MM.1S (cell line): Measurements from ENCODE around the gene LITAF.
"Not testable (repeated sequence)": the region's sequence is repeated elsewhere in the genome, so short reads cannot be mapped to it uniquely, and the experiment has no call there.

Source experiments
- DNase-seq: peaks from one replicate; pipeline ENCODE4 v3.0.0-alpha.2; 2015
- H2AFZ ChIP-seq: fragments of 300-600 bp; sonication (generic); 2 replicates; pipeline ENCODE4 v1.6.0; 2016; ENCODE audit warnings: antibody characterized with exemption, low read length
- H3F3A ChIP-seq: fragments of 300-600 bp; sonication (generic); 2 replicates; pipeline ENCODE4 v1.6.1; 2016; ENCODE audit warnings: mild to moderate bottlenecking, antibody characterized with exemption, low read length, moderate library complexity, mixed read lengths; ENCODE audit not compliant: insufficient read depth
- H3K27ac ChIP-seq: fragments of 300-600 bp; sonication (generic); 2 replicates; pipeline ENCODE4 v1.5.1; 2016; ENCODE audit warnings: mild to moderate bottlenecking, low read length
- H3K27me3 ChIP-seq: fragments of 300-600 bp; sonication (generic); replicated peaks from 2 replicates; pipeline ENCODE4 v1.6.0; 2016; ENCODE audit warnings: low read length; ENCODE audit not compliant: insufficient read depth
- H3K36me3 ChIP-seq: fragments of 300-600 bp; sonication (generic); replicated peaks from 2 replicates; pipeline ENCODE4 v1.6.1; 2016; ENCODE audit warnings: mild to moderate bottlenecking, low read length, mixed read lengths; ENCODE audit not compliant: insufficient read depth
- H3K4me1 ChIP-seq: fragments of 300-600 bp; sonication (generic); 2 replicates; pipeline ENCODE4 v1.6.1; 2016; ENCODE audit warnings: low read length, mixed read lengths
- H3K4me2 ChIP-seq: fragments of 300-600 bp; sonication (generic); 2 replicates; pipeline ENCODE4 v1.6.0; 2016; ENCODE audit warnings: low read depth, low read length
- H3K4me3 ChIP-seq: fragments of 300-600 bp; sonication (generic); 2 replicates; pipeline ENCODE4 v1.5.1; 2016; ENCODE audit warnings: low read length, mixed read lengths
- H3K79me2 ChIP-seq: fragments of 300-600 bp; sonication (generic); 2 replicates; pipeline ENCODE4 v1.6.1; 2016; ENCODE audit warnings: mixed run types, low read length, mixed read lengths
- H3K9ac ChIP-seq: fragments of 300-600 bp; sonication (generic); 2 replicates; pipeline ENCODE4 v1.6.1; 2016; ENCODE audit warnings: low read length, mixed read lengths
- H3K9me2 ChIP-seq: fragments of 300-600 bp; sonication (generic); replicated peaks from 2 replicates; pipeline ENCODE4 v1.6.1; 2016; ENCODE audit warnings: mild to moderate bottlenecking, low read length, mixed read lengths; ENCODE audit not compliant: insufficient read depth
- H3K9me3 ChIP-seq: fragments of 300-600 bp; sonication (generic); replicated peaks from 2 replicates; pipeline ENCODE4 v1.6.1; 2016; ENCODE audit warnings: mild to moderate bottlenecking, low read length, mixed read lengths; ENCODE audit not compliant: insufficient read depth
- H4K20me1 ChIP-seq: fragments of 300-600 bp; sonication (generic); 2 replicates; pipeline ENCODE4 v1.6.1; 2016; ENCODE audit warnings: mild to moderate bottlenecking, low read length, moderate library complexity, mixed read lengths; ENCODE audit not compliant: insufficient read depth
- EZH2 ChIP-seq: fragments of 300-600 bp; sonication (generic); optimal IDR thresholded peaks from 2 replicates; pipeline ENCODE3; 2017; ENCODE audit warnings: low read depth, mild to moderate bottlenecking, antibody characterized with exemption, low read length, mixed read lengths
- EZH2phosphoT487 ChIP-seq: fragments of 300-600 bp; sonication (generic); IDR thresholded peaks from 2 replicates; pipeline ENCODE4 v1.6.1; 2018; ENCODE audit warnings: antibody characterized with exemption, low read length
- TF ChIP-seq, protein P1 (sequence below): fragments of 300-600 bp; sonication (generic); IDR thresholded peaks from 2 replicates; pipeline ENCODE4 v1.5.1; 2016; ENCODE audit warnings: antibody characterized with exemption, low read length, mixed read lengths

Gene LITAF

DNA sequence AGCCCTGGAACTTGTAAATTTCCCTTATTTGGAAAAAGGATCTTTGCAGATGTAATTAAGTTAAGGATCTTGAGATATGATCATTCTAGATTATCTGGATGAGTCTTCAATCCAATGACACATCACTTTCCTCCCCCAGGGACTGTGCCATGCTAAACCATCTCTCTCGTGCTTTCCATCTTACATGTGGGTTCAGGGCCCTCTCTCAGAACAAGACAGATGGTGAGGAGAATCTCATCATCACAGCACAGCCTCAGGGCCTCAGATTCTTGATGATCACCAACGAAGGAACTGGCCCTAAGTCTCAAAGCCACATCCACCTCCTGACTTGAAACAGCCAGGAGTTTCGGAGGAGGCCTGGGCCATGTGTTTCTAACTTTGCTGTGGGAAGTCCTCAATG, 78.7 kb downstream of the LITAF start:
- H3K9me3 ChIP-seq = no peaks in the 10 kb centered on the region
- H4K20me1 ChIP-seq = no peaks in the 10 kb centered on the region
- TF ChIP-seq, protein P1, sequence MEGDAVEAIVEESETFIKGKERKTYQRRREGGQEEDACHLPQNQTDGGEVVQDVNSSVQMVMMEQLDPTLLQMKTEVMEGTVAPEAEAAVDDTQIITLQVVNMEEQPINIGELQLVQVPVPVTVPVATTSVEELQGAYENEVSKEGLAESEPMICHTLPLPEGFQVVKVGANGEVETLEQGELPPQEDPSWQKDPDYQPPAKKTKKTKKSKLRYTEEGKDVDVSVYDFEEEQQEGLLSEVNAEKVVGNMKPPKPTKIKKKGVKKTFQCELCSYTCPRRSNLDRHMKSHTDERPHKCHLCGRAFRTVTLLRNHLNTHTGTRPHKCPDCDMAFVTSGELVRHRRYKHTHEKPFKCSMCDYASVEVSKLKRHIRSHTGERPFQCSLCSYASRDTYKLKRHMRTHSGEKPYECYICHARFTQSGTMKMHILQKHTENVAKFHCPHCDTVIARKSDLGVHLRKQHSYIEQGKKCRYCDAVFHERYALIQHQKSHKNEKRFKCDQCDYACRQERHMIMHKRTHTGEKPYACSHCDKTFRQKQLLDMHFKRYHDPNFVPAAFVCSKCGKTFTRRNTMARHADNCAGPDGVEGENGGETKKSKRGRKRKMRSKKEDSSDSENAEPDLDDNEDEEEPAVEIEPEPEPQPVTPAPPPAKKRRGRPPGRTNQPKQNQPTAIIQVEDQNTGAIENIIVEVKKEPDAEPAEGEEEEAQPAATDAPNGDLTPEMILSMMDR = no peak
- no peak for TF ChIP-seq EZH2phosphoT487
- no peak for TF ChIP-seq EZH2
- H3K79me2 ChIP-seq = no peaks in the 10 kb centered on the region
- no peak overlapping the region for H3K4me2 ChIP-seq
- H3K27me3 ChIP-seq = no peaks in the 10 kb centered on the region
- H3K9me2 ChIP-seq = no peaks in the 10 kb centered on the region
- no peaks in the 10 kb centered on the region for H3K4me1 ChIP-seq
- no peak overlapping the region for H3K9ac ChIP-seq
- no peak overlapping the region for H2AFZ ChIP-seq
- no peaks in the 10 kb centered on the region for H3F3A ChIP-seq
- H3K36me3 ChIP-seq = no peaks in the 10 kb centered on the region
- DNase-seq = no peak
- no peak overlapping the region for H3K27ac ChIP-seq
- H3K4me3 ChIP-seq = no peak overlapping the region

DNA sequence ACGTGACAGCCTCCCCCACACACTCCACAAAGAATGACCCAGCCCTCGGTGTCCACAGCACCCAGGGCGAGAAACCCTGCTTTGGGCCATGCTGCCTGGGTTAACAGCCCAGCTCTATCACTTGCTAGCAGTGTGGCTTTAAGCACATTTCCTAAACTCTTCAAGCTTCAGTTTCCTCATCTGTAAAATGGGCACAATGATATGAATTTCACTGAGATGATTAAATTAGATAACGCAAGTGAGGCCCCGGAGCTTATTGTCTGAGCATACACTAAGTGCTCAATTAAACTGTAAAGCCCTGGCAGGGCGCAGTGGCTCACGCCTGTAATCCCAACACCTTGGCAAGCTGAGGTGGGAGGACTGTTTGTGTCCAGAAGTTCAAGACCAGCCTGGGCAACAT, 79.4 kb downstream of the LITAF start:
- Histone ChIP-seq H2AFZ (no peak overlapping the region), H3K9me2 (no peaks in the 10 kb centered on the region), H3K36me3 (no peaks in the 10 kb centered on the region), H3K4me2 (no peak overlapping the region), H3K4me3 (no peak overlapping the region), H3K4me1 (no peaks in the 10 kb centered on the region), H3K79me2 (no peaks in the 10 kb centered on the region), H3K9ac (no peak overlapping the region), H4K20me1 (no peaks in the 10 kb centered on the region), H3K27ac (no peak overlapping the region), H3K27me3 (no peaks in the 10 kb centered on the region), H3F3A (no peaks in the 10 kb centered on the region), H3K9me3 (no peaks in the 10 kb centered on the region)
- TF ChIP-seq, protein P1 = no peak
- no peak for TF ChIP-seq EZH2phosphoT487
- DNase-seq = no peak

DNA sequence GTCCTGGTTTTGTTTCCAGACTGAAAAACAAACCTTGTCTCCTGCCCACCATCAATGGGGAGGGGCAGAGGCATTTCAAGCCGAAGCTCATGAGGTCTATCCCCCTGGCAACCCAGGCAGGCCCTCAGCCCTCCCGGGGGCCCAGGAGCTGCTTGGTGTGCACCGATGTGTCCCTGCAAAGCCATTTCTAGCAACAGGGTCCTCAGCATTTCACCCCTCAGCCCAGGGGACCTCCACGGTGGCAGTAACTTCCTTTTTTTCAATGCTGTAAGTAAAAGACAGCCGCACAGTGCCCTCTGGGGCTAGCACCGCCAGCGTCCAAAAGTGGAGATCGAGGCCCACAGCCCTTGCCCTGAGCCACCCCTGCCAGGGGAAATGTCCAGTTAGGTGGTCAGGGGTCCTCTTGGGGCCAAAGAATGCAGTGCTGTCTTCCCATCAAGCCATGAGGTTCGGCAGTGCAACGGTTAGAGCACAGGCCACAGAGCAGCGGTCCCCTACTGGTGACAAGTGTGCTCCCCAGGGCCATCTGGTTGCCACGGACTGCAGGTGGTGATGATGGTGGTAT, 79.9 kb downstream of the LITAF start:
- no peak for DNase-seq
- Histone ChIP-seq H3K4me3 (no peak overlapping the region), H3K27ac (no peak overlapping the region), H4K20me1 (no peaks in the 10 kb centered on the region), H3K9me2 (no peaks in the 10 kb centered on the region), H3K9ac (no peak overlapping the region), H3F3A (no peaks in the 10 kb centered on the region), H3K79me2 (no peaks in the 10 kb centered on the region), H3K9me3 (no peaks in the 10 kb centered on the region), H3K4me2 (no peak overlapping the region), H2AFZ (no peak overlapping the region), H3K27me3 (no peaks in the 10 kb centered on the region), H3K36me3 (no peaks in the 10 kb centered on the region), H3K4me1 (no peaks in the 10 kb centered on the region)
- TF ChIP-seq, protein P1 = no peak
- TF ChIP-seq EZH2phosphoT487 = no peak
- TF ChIP-seq EZH2 = no peak

DNA sequence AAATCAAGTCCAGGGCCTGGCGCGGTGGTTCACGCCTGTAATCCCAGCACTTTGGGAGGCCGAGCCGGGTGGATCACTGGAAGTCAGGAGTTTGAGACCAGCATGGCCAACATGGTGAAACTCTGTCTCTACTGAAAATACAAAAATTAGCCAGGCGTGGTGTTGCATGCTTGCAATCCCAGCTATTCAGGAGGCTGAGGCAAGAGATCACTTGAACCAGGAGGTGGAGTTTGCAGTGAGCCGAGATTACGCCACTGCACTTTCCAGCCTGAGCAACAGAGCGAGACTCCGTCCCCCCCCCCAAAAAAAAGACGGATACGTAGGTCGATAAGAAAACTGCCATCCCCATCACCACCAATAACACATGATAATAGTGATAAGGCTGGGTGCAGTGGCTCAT, 82.5 kb downstream of the LITAF start:
- not testable (repeated sequence) for H4K20me1 ChIP-seq, H3K9ac ChIP-seq, H3K27ac ChIP-seq, H2AFZ ChIP-seq, H3K79me2 ChIP-seq, H3K9me3 ChIP-seq, H3K4me3 ChIP-seq, DNase-seq, H3K36me3 ChIP-seq, H3K4me1 ChIP-seq, H3K9me2 ChIP-seq, H3K4me2 ChIP-seq, H3F3A ChIP-seq, H3K27me3 ChIP-seq
